NCI-H146 treated with DMSO at 0.1 percent for 48 hours (cell line): ENCODE data around the gene CNOT6.

Experiments
- DNase-seq: peaks from one replicate; lab custom pipeline; 2025; ENCODE audit not compliant: unreplicated experiment; lab: John Stamatoyannopoulos, UW

Gene CNOT6

GRCh38 chr5:180613814-180614188 lies 119.6 kb downstream of the CNOT6 start:
- no peak for DNase-seq

GRCh38 chr5:180618487-180618828 lies 124.3 kb downstream of the CNOT6 start:
- DNase-seq: no peak

- DNase-seq: no peak
Observed at GRCh38 chr5:180618829-180619562, 124.8 kb downstream of the CNOT6 start.

GRCh38 chr5:180619563-180619915 lies 125.4 kb downstream of the CNOT6 start:
- no peak for DNase-seq

GRCh38 chr5:180620014-180620413 lies 125.8 kb downstream of the CNOT6 start:
- DNase-seq: no peak

- DNase-seq: no peak
Observed at GRCh38 chr5:180621311-180621710, 127.1 kb downstream of the CNOT6 start.

- no peak for DNase-seq
Observed at GRCh38 chr5:180622910-180623309, 128.7 kb downstream of the CNOT6 start.

GRCh38 chr5:180623411-180623834 lies 129.2 kb downstream of the CNOT6 start:
- no peak for DNase-seq

- no peak for DNase-seq
Observed at GRCh38 chr5:180623844-180624243, 129.7 kb downstream of the CNOT6 start.

GRCh38 chr5:180624587-180624986 lies 130.4 kb downstream of the CNOT6 start:
- no peak for DNase-seq

- no peak for DNase-seq
Observed at GRCh38 chr5:180625125-180625790, 131.1 kb downstream of the CNOT6 start.

GRCh38 chr5:180625791-180626660 lies 131.8 kb downstream of the CNOT6 start:
- no peak for DNase-seq

GRCh38 chr5:180626661-180627385 lies 132.6 kb downstream of the CNOT6 start:
- DNase-seq: no peak

GRCh38 chr5:180627386-180628120 lies 133.4 kb downstream of the CNOT6 start:
- DNase-seq: no peak
